Measurements from ENCODE around the gene ERGIC1. TPM values are rescaled to one million over a fixed set of nuclear protein-coding genes. Genes with fewer than 3 reads are reported as not detected.

ERGIC1 gene
- total RNA-seq, 1 experiment from 2014 or later = 77.0 TPM

GRCh38 chr5:172939611-172940267 lies 105.7 kb downstream of the ERGIC1 start:
- Histone ChIP-seq H2BK15ac (ENCODE audit: low read depth, low read length) (no peak overlapping the region), H3K23me2 (ENCODE audit: insufficient read length, low read depth, low read length, poor library complexity, severe bottlenecking) (no peaks in the 10 kb centered on the region), H3K79me1 (ENCODE audit: insufficient read depth, low read depth, low read length, poor library complexity, severe bottlenecking) (no peaks in the 10 kb centered on the region), H2BK20ac (ENCODE audit: low read depth, low read length, poor library complexity, severe bottlenecking) (no peak overlapping the region), H2AFZ (ENCODE audit: low read length) (no peak overlapping the region), H3K9me3 (ENCODE audit: control insufficient read depth, low read depth, low read length) (no peaks in the 10 kb centered on the region), H2BK5ac (ENCODE audit: insufficient read length, low read length) (no peak overlapping the region), H3T11ph (ENCODE audit: low read length) (no peak overlapping the region), H3K9ac (ENCODE audit: extremely low read depth, insufficient read length, low read length) (no peak overlapping the region), H3K4me1 (ENCODE audit: insufficient read depth, low read length) (no peaks in the 10 kb centered on the region), H3K79me2 (ENCODE audit: insufficient read depth, low read length) (no peaks in the 10 kb centered on the region), H4K8ac (replicated peaks; ENCODE audit: insufficient read length, low read depth, low read length) (no peak overlapping the region), H2BK12ac (ENCODE audit: insufficient read length, low read depth, low read length) (no peak overlapping the region), H3K27ac (ENCODE audit: insufficient read length, low read depth, low read length) (no peak overlapping the region), H2BK120ac (ENCODE audit: low read depth, low read length, poor library complexity, severe bottlenecking) (no peak overlapping the region), H4K91ac (ENCODE audit: insufficient read length, low read depth, low read length) (no peak overlapping the region), H4K20me1 (ENCODE audit: control insufficient read depth, insufficient read depth, insufficient read length) (no peaks in the 10 kb centered on the region), H3K18ac (ENCODE audit: insufficient read length, low read depth, low read length) (no peak overlapping the region), H2AK5ac (ENCODE audit: insufficient read length, low read length) (no peak overlapping the region), H4K5ac (ENCODE audit: insufficient read length, low read depth, low read length) (no peak overlapping the region), H3K4ac (ENCODE audit: low read depth, low read length) (no peak overlapping the region), H3K27me3 (ENCODE audit: insufficient read depth, low read length) (no peaks in the 10 kb centered on the region), H3K56ac (ENCODE audit: insufficient read length, low read depth, low read length) (no peak overlapping the region), H3K23ac (ENCODE audit: insufficient read length, low read depth, low read length) (no peak overlapping the region), H3K4me2 (ENCODE audit: insufficient read depth, insufficient read length, low read length) (no peak overlapping the region), H3K14ac (ENCODE audit: insufficient read depth, low read length) (no peak overlapping the region)
- no peak for TF ChIP-seq CTCF (conservative IDR thresholded peaks at IDR 0.05)
- no peak for DNase-seq
- Mint-ChIP-seq H3K4me1 (peaks cover 19 to 27% of the 10 kb centered on the region in 2 experiments), H3K36me3 (ENCODE audit: insufficient read depth in 1 of 3, low read depth in 3 of 3) (peaks cover 23 to 58% (median 53%) of the 10 kb centered on the region in 3 experiments; a peak in 6 of 7 replicates), H3K4me3 (no peak overlapping the region), H3K27me3 (ENCODE audit: low read depth) (no peaks in the 10 kb centered on the region; the same call in 1 of the 2 replicates), H3K9me3 (no peaks in the 10 kb centered on the region), H3K27ac (peak overlapping the region in 1 of 3 experiments; percentile 55; a peak in 1 of 7 replicates)
- WGBS (ENCODE audit: extremely low coverage, insufficient read length, low lambda C conversion rate) = no CpG with 5 or more reads among the region's 16 CpGs

Data from H9 (cell line).